ENCODE measurements around the gene BDKRB2.

The BDKRB2 gene

GRCh38 chr14:96245710-96246538 lies 41.3 kb downstream of the BDKRB2 start:
- no peak for FAIRE-seq
- TF ChIP-seq TAF1 (IDR thresholded peaks at IDR 0.05; ENCODE audit: borderline replicate concordance, low read depth, low read length): no peak
- TF ChIP-seq POLR2A (IDR thresholded peaks at IDR 0.05; ENCODE audit: low read depth, low read length): no peak
- no peak for TF ChIP-seq POLR2AphosphoS5 (IDR thresholded peaks at IDR 0.05; ENCODE audit: low read depth, low read length)
- no peak for DNase-seq (ENCODE audit: insufficient read length)

- TF ChIP-seq POLR2AphosphoS5 (IDR thresholded peaks at IDR 0.05; ENCODE audit: low read depth, low read length) (no peak), POLR2A (IDR thresholded peaks at IDR 0.05; ENCODE audit: low read depth, low read length) (no peak), TAF1 (IDR thresholded peaks at IDR 0.05; ENCODE audit: borderline replicate concordance, low read depth, low read length) (no peak)
- FAIRE-seq (no peak), DNase-seq (ENCODE audit: insufficient read length) (no peak)
These were observed 41.9 kb downstream of the BDKRB2 start for GRCh38 chr14:96246539-96246847.

GRCh38 chr14:96247031-96247430 lies 42.4 kb downstream of the BDKRB2 start:
- FAIRE-seq (no peak), DNase-seq (ENCODE audit: insufficient read length) (no peak)
- TF ChIP-seq POLR2A (IDR thresholded peaks at IDR 0.05; ENCODE audit: low read depth, low read length) (no peak), POLR2AphosphoS5 (IDR thresholded peaks at IDR 0.05; ENCODE audit: low read depth, low read length) (no peak), TAF1 (IDR thresholded peaks at IDR 0.05; ENCODE audit: borderline replicate concordance, low read depth, low read length) (no peak)

- no peak for TF ChIP-seq POLR2AphosphoS5 (IDR thresholded peaks at IDR 0.05; ENCODE audit: low read depth, low read length)
- TF ChIP-seq POLR2A (IDR thresholded peaks at IDR 0.05; ENCODE audit: low read depth, low read length): no peak
- TF ChIP-seq TAF1 (IDR thresholded peaks at IDR 0.05; ENCODE audit: borderline replicate concordance, low read depth, low read length): no peak
- no peak for DNase-seq (ENCODE audit: insufficient read length)
- FAIRE-seq: no peak
These were observed 44.4 kb downstream of the BDKRB2 start for GRCh38 chr14:96249029-96249428.

- TF ChIP-seq TAF1 (IDR thresholded peaks at IDR 0.05; ENCODE audit: borderline replicate concordance, low read depth, low read length): no peak
- no peak for TF ChIP-seq POLR2AphosphoS5 (IDR thresholded peaks at IDR 0.05; ENCODE audit: low read depth, low read length)
- no peak for TF ChIP-seq POLR2A (IDR thresholded peaks at IDR 0.05; ENCODE audit: low read depth, low read length)
- DNase-seq (ENCODE audit: insufficient read length) (no peak), FAIRE-seq (no peak)
These were observed 45.8 kb downstream of the BDKRB2 start for GRCh38 chr14:96250485-96250884.

- FAIRE-seq: no peak
- no peak for DNase-seq (ENCODE audit: insufficient read length)
- TF ChIP-seq TAF1 (IDR thresholded peaks at IDR 0.05; ENCODE audit: borderline replicate concordance, low read depth, low read length): no peak
- TF ChIP-seq POLR2A (IDR thresholded peaks at IDR 0.05; ENCODE audit: low read depth, low read length): no peak
- no peak for TF ChIP-seq POLR2AphosphoS5 (IDR thresholded peaks at IDR 0.05; ENCODE audit: low read depth, low read length)
These were observed 47.1 kb downstream of the BDKRB2 start for GRCh38 chr14:96251656-96252155.

GRCh38 chr14:96252323-96252998 lies 47.8 kb downstream of the BDKRB2 start:
- DNase-seq (ENCODE audit: insufficient read length) (no peak), FAIRE-seq (no peak)
- TF ChIP-seq POLR2AphosphoS5 (IDR thresholded peaks at IDR 0.05; ENCODE audit: low read depth, low read length) (no peak), POLR2A (IDR thresholded peaks at IDR 0.05; ENCODE audit: low read depth, low read length) (no peak), TAF1 (IDR thresholded peaks at IDR 0.05; ENCODE audit: borderline replicate concordance, low read depth, low read length) (no peak)

- DNase-seq (ENCODE audit: insufficient read length): no peak
- FAIRE-seq: no peak
- TF ChIP-seq TAF1 (IDR thresholded peaks at IDR 0.05; ENCODE audit: borderline replicate concordance, low read depth, low read length) (no peak), POLR2A (IDR thresholded peaks at IDR 0.05; ENCODE audit: low read depth, low read length) (no peak), POLR2AphosphoS5 (IDR thresholded peaks at IDR 0.05; ENCODE audit: low read depth, low read length) (no peak)
These were observed 48.4 kb downstream of the BDKRB2 start for GRCh38 chr14:96252999-96253539.

GRCh38 chr14:96254687-96255086 lies 50.0 kb downstream of the BDKRB2 start:
- TF ChIP-seq POLR2A (IDR thresholded peaks at IDR 0.05; ENCODE audit: low read depth, low read length) (no peak), TAF1 (IDR thresholded peaks at IDR 0.05; ENCODE audit: borderline replicate concordance, low read depth, low read length) (no peak), POLR2AphosphoS5 (IDR thresholded peaks at IDR 0.05; ENCODE audit: low read depth, low read length) (no peak)
- DNase-seq (ENCODE audit: insufficient read length): no peak
- FAIRE-seq: no peak

GRCh38 chr14:96255501-96256366 lies 51.1 kb downstream of the BDKRB2 start, which contains the start of gene BDKRB1:
Gene BDKRB1 (plus strand): TSS chr14:96256210. CDS start chr14:96263683, 7,473 bp downstream.
- TF ChIP-seq POLR2AphosphoS5 (IDR thresholded peaks at IDR 0.05; ENCODE audit: low read depth, low read length) (no peak), TAF1 (IDR thresholded peaks at IDR 0.05; ENCODE audit: borderline replicate concordance, low read depth, low read length) (no peak), POLR2A (IDR thresholded peaks at IDR 0.05; ENCODE audit: low read depth, low read length) (no peak)
- FAIRE-seq (no peak), DNase-seq (ENCODE audit: insufficient read length) (no peak)

GRCh38 chr14:96256407-96256806 lies 51.8 kb downstream of the BDKRB2 start:
- FAIRE-seq (no peak), DNase-seq (ENCODE audit: insufficient read length) (no peak)
- TF ChIP-seq POLR2A (IDR thresholded peaks at IDR 0.05; ENCODE audit: low read depth, low read length) (no peak), POLR2AphosphoS5 (IDR thresholded peaks at IDR 0.05; ENCODE audit: low read depth, low read length) (no peak), TAF1 (IDR thresholded peaks at IDR 0.05; ENCODE audit: borderline replicate concordance, low read depth, low read length) (no peak)

Data from GM12892 (cell line).